SJSA1 (cell line): ENCODE measurements around the gene EXD3. TPM values are rescaled to one million over a fixed set of nuclear protein-coding genes. Genes with fewer than 3 reads are reported as not detected.

Experiments
- DNase-seq, 2 experiments: peaks; one replicate each; pipeline ENCODE4 v3.0.0-alpha.2; 2015 to 2020; ENCODE audit warnings: low spot score in 2 of 2, low read depth in 1 of 2
- H3K27ac ChIP-seq: fragments of 250-450 bp; sonication (Bioruptor Pico); 2 replicates; pipeline ENCODE4 v1.5.1; 2020; ENCODE audit warnings: mild to moderate bottlenecking, moderate library complexity
- H3K27me3 ChIP-seq: fragments of 250-450 bp; sonication (Bioruptor Pico); replicated peaks from 2 replicates; pipeline ENCODE4 v1.5.1; 2020; ENCODE audit warnings: mild to moderate bottlenecking, moderate library complexity
- H3K36me3 ChIP-seq: fragments of 250-450 bp; sonication (Bioruptor Pico); 2 replicates; pipeline ENCODE4 v1.5.1; 2020; ENCODE audit warnings: mild to moderate bottlenecking
- H3K4me1 ChIP-seq: fragments of 250-450 bp; sonication (Bioruptor Pico); replicated peaks from 2 replicates; pipeline ENCODE4 v1.6.1; 2021; ENCODE audit warnings: mild to moderate bottlenecking
- H3K4me3 ChIP-seq: fragments of 250-450 bp; sonication (Bioruptor Pico); 2 replicates; pipeline ENCODE4 v1.5.1; 2020; ENCODE audit warnings: mild to moderate bottlenecking
- H3K9me3 ChIP-seq: fragments of 250-450 bp; sonication (Bioruptor Pico); replicated peaks from 2 replicates; pipeline ENCODE4 v1.5.1; 2020; ENCODE audit warnings: mild to moderate bottlenecking
- total RNA-seq: library from RNA; depleted of rRNA; stranded (reverse); fragments of >200 nt; shearing (Covaris generic); gene quantifications from 2 replicates; pipeline ENCODE4 v1.2.3, GENCODE V29; 2014

The EXD3 gene
- total RNA-seq, 1 experiment from 2014 or later = 4.0 TPM

GRCh38 chr9:137319739-137320551, 103.0 kb downstream of the EXD3 start:
- no peak overlapping the region for H3K4me3 ChIP-seq
- no peak overlapping the region for H3K27ac ChIP-seq
- peaks cover 7% of the 10 kb centered on the region for H3K4me1 ChIP-seq
- no peak for DNase-seq
- H3K27me3 ChIP-seq = no peaks in the 10 kb centered on the region
- no peaks in the 10 kb centered on the region for H3K9me3 ChIP-seq
- H3K36me3 ChIP-seq = no peaks in the 10 kb centered on the region

GRCh38 chr9:137319011-137319738, 103.8 kb downstream of the EXD3 start:
- Histone ChIP-seq H3K27ac (no peak overlapping the region), H3K4me3 (no peak overlapping the region), H3K27me3 (no peaks in the 10 kb centered on the region), H3K36me3 (no peaks in the 10 kb centered on the region), H3K4me1 (peaks cover 7% of the 10 kb centered on the region), H3K9me3 (no peaks in the 10 kb centered on the region)
- DNase-seq = peak in 1 of 2 experiments; percentile 46

GRCh38 chr9:137318602-137319001, 104.4 kb downstream of the EXD3 start:
- peaks cover 7% of the 10 kb centered on the region for H3K4me1 ChIP-seq
- no peak overlapping the region for H3K27ac ChIP-seq
- H3K9me3 ChIP-seq = no peaks in the 10 kb centered on the region
- H3K4me3 ChIP-seq = no peak overlapping the region
- no peak for DNase-seq
- H3K36me3 ChIP-seq = no peaks in the 10 kb centered on the region
- no peaks in the 10 kb centered on the region for H3K27me3 ChIP-seq

GRCh38 chr9:137317718-137318511, 105.0 kb downstream of the EXD3 start:
- Histone ChIP-seq H3K36me3 (no peaks in the 10 kb centered on the region), H3K4me3 (no peak overlapping the region)

GRCh38 chr9:137317021-137317717, 105.8 kb downstream of the EXD3 start:
- Histone ChIP-seq H3K36me3 (no peaks in the 10 kb centered on the region), H3K27ac (no peak overlapping the region), H3K4me1 (peaks cover 7% of the 10 kb centered on the region), H3K27me3 (no peaks in the 10 kb centered on the region), H3K9me3 (no peaks in the 10 kb centered on the region), H3K4me3 (no peak overlapping the region)
- no peak for DNase-seq

More at GRCh38 chr9:137317718-137318511, 105.0 kb downstream of the EXD3 start:
- Histone ChIP-seq H3K27me3 (no peaks in the 10 kb centered on the region), H3K4me1 (peaks cover 7% of the 10 kb centered on the region), H3K9me3 (no peaks in the 10 kb centered on the region), H3K27ac (no peak overlapping the region)
- DNase-seq = no peak

- Histone ChIP-seq H3K4me1 (peaks cover 7% of the 10 kb centered on the region), H3K27me3 (no peaks in the 10 kb centered on the region), H3K9me3 (no peaks in the 10 kb centered on the region), H3K4me3 (peak overlapping the region; percentile 18), H3K36me3 (no peaks in the 10 kb centered on the region), H3K27ac (peak overlapping the region; percentile 58)
- peak; percentile 23 to 46 for DNase-seq
These were observed 106.7 kb downstream of the EXD3 start for GRCh38 chr9:137316012-137316981.

- Histone ChIP-seq H3K36me3 (no peaks in the 10 kb centered on the region), H3K9me3 (no peaks in the 10 kb centered on the region), H3K27me3 (no peaks in the 10 kb centered on the region), H3K4me3 (no peak overlapping the region), H3K27ac (no peak overlapping the region), H3K4me1 (peaks cover 7% of the 10 kb centered on the region)
- no peak for DNase-seq
These were observed 107.4 kb downstream of the EXD3 start for GRCh38 chr9:137315581-137316011.

- DNase-seq = peak in 1 of 2 experiments; percentile 43
- H3K27me3 ChIP-seq = no peaks in the 10 kb centered on the region
- H3K27ac ChIP-seq = no peak overlapping the region
- H3K4me3 ChIP-seq = no peak overlapping the region
- H3K36me3 ChIP-seq = no peaks in the 10 kb centered on the region
- H3K9me3 ChIP-seq = no peaks in the 10 kb centered on the region
- peaks cover 7% of the 10 kb centered on the region for H3K4me1 ChIP-seq
These were observed 108.1 kb downstream of the EXD3 start for GRCh38 chr9:137314561-137315560.

- Histone ChIP-seq H3K9me3 (no peaks in the 10 kb centered on the region), H3K27ac (no peak overlapping the region)
These were observed 108.9 kb downstream of the EXD3 start for GRCh38 chr9:137313956-137314560.

GRCh38 chr9:137313326-137313936, 109.5 kb downstream of the EXD3 start:
- H3K36me3 ChIP-seq = no peaks in the 10 kb centered on the region
- H3K4me3 ChIP-seq = no peak overlapping the region
- H3K4me1 ChIP-seq = peaks cover 7% of the 10 kb centered on the region
- no peaks in the 10 kb centered on the region for H3K27me3 ChIP-seq
- DNase-seq = no peak
- H3K27ac ChIP-seq = no peak overlapping the region
- H3K9me3 ChIP-seq = no peaks in the 10 kb centered on the region

More at GRCh38 chr9:137313956-137314560, 108.9 kb downstream of the EXD3 start:
- Histone ChIP-seq H3K27me3 (no peaks in the 10 kb centered on the region), H3K36me3 (no peaks in the 10 kb centered on the region), H3K4me3 (no peak overlapping the region), H3K4me1 (peaks cover 7% of the 10 kb centered on the region)
- DNase-seq = no peak

GRCh38 chr9:137312852-137313325, 110.1 kb downstream of the EXD3 start:
- Histone ChIP-seq H3K36me3 (no peaks in the 10 kb centered on the region), H3K27ac (no peak overlapping the region)

More at GRCh38 chr9:137312852-137313325, 110.1 kb downstream of the EXD3 start:
- Histone ChIP-seq H3K4me1 (peaks cover 7% of the 10 kb centered on the region), H3K4me3 (no peak overlapping the region), H3K9me3 (no peaks in the 10 kb centered on the region), H3K27me3 (no peaks in the 10 kb centered on the region)
- DNase-seq = no peak
